Islet precursor cell (in vitro differentiated cells): Measurements from ENCODE around the gene ZKSCAN1.
A peak's percentile ranks its signal among the peaks of the same experiment; 100 is the strongest.

Experiments used
- DNase-seq: peaks from one replicate; pipeline ENCODE4 v3.0.0-alpha.2; 2018

The ZKSCAN1 gene

GRCh38 chr7:100040575-100040974 lies 25.2 kb downstream of the ZKSCAN1 start:
- no peak for DNase-seq

- DNase-seq, result no peak
Measured at GRCh38 chr7:100044718-100045117, 29.3 kb downstream of the ZKSCAN1 start.

DNA sequence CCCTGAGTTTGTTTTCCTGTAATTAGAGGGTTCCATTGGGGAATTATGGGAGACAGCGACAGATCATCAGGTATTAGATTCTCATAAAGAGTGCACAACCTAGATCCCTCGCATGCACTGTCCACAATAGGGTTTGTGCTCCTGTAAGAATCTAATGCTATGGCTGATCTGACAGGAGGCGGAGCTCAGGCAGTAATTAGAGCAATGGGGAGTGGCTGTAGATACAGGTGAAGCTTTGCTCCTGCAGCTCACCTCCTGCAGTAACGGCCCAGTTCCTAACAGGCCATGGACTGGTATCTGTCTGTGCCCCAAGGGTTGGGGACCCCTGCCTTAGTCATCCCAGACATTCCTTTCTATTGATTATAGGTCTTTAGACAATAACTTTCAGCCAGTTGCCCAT lies 33.3 kb downstream of the ZKSCAN1 start:
- DNase-seq, result no peak

- DNase-seq, result peak; percentile 94
Measured at GRCh38 chr7:100049441-100050291, 34.3 kb downstream of the ZKSCAN1 start, which contains the start of gene ZSCAN21. Gene ZSCAN21, plus strand, starts transcription at chr7:100049774. Its CDS starts 7,233 bp downstream, at chr7:100057007.

GRCh38 chr7:100051611-100052010 lies 36.2 kb downstream of the ZKSCAN1 start:
- no peak for DNase-seq

DNA sequence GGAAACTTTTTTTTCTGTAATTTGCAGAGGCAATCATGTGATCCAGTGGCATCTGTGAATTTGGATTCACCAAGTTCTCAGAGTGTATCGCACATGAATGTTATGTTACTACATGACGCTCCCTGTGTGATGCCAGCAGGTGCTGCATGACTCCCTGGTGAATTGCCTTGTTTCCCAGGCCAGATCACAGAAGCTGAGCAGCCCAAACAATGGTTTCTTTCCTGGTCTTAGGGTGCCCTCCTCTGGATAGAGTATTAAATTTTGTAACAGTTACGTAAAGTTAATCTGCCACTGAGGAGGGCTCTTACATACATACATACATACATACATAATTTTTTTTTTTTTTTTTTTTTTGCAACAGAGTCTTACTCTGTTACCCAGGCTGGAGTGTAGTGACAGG lies 37.8 kb downstream of the ZKSCAN1 start:
- DNase-seq, result peak; percentile 58

DNA sequence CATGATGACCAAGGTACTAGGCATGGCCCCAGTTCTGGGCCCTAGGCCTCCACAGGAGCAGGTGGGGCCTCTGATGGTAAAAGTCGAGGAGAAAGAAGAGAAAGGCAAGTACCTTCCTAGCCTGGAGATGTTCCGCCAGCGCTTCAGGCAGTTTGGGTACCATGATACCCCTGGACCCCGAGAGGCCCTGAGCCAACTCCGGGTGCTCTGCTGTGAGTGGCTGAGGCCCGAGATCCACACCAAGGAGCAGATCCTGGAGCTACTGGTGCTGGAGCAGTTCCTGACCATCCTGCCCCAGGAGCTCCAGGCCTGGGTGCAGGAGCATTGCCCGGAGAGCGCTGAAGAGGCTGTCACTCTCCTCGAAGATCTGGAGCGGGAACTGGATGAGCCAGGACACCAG lies 41.6 kb downstream of the ZKSCAN1 start:
- no peak for DNase-seq

GRCh38 chr7:100059251-100059739 lies 43.9 kb downstream of the ZKSCAN1 start:
- no peak for DNase-seq

- no peak for DNase-seq
Measured at GRCh38 chr7:100061518-100062193, 46.3 kb downstream of the ZKSCAN1 start.

DNA sequence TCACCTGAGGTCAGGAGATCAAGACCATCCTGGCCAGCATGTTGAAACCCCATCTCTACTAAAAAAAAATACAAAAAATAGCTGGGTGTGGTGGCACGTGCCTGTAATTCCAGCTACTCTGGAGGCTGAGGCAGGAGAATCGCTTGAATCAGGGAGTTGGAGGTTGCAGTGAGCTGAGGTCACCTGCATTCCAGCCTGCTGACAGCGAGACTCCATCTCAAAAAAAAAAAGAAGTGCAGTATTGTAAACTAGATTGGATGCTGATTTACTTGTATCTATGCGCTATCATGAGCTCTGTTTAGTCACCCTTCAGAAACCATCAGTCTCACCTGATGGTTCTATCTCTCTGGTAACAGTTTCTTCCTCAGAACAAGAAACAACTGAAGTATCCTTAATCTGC lies 48.0 kb downstream of the ZKSCAN1 start:
- DNase-seq, result no peak

DNA sequence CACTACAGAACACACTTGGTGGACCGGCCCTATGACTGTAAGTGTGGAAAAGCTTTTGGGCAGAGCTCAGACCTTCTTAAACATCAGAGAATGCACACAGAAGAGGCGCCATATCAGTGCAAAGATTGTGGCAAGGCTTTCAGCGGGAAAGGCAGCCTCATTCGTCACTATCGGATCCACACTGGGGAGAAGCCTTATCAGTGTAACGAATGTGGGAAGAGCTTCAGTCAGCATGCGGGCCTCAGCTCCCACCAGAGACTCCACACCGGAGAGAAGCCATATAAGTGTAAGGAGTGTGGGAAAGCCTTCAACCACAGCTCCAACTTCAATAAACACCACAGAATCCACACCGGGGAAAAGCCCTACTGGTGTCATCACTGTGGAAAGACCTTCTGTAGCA lies 48.8 kb downstream of the ZKSCAN1 start:
- DNase-seq, result no peak

DNA sequence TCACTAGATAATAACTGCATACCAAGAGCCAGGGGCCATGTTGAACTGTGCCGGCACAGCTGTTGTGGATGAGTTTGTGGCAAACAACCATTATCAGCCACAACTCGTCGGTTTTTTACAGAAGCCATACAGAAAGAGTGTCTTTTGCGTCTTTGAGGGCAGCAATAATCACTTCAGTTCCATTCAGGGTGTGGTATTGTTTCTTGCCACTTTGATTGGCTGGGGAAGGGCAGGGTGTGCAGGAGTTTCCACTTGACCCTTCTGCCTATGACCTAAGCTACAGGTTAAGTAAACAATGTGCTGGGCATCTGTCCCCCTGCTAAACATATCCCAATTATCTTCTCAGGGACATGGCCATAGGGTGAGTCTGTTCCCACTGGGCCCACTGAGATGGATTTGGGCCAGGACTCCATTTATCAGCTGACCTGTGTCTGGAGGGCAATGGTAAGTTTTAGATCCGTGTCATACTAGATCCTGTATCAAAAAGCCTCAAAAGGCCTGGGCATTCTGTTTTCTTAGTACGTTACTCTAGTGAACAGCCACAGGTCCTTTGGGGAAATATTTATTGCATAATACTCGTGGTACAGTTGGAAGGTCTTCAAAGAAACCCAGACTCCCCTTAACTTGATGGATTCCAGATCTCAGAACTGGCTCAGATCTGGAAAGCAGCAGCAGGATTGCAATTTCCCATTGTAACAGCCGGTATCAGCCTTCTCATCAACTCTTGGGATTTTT lies 50.2 kb downstream of the ZKSCAN1 start:
- DNase-seq, result no peak

- no peak for DNase-seq
Measured at GRCh38 chr7:100066953-100067352, 51.6 kb downstream of the ZKSCAN1 start.

GRCh38 chr7:100069991-100070390 lies 54.6 kb downstream of the ZKSCAN1 start:
- no peak for DNase-seq

DNA sequence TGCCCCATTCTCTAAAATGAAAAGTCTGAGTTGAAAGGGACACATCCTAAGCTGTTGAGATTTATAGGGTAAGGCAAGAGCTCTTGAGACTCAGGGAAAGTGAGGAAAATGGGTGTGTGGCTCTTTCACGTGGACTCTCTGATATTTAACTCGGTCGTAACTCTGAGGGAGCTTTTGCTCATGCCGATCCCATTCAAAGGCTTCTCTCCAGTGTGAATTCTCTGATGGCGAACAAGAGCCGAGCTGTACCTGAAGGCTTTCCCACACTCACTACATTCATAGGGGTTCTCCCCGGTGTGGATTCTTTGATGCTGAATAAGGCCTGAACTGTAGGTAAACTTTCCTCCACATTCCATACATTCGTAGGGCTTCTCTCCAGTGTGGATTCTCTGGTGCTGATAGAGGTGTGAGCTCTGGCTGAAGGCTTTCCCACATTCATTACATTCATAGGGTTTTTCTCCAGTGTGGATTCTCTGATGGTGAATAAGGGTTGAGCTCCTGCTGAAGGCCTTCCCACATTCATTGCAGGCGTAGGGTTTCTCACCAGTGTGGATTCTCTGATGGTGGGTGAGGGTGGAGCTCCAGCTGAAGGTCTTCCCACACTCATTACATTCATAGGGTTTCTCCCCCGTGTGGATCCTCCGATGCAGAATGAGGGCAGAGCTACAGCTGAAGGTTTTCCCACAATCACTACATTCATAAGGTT lies 55.8 kb downstream of the ZKSCAN1 start:
- no peak for DNase-seq

DNA sequence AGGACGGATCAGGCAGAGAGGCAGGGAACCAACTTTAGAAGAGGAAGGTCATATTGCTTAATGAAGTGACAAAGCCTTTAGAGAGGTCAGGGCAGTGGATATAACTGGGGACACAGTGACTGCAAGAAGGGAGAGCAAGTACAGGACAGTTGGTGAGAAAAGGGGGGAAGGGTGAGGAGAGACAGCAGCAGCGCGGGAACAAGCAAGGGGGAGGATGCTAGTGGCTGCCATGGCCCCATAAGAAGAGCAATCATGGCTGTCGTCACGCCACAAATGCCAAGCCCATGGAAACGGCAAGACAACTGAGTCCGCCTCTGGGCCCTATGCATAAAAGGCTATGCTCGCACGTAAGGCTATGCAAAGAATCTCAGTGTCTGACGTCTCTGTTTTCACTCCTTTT lies 57.1 kb downstream of the ZKSCAN1 start:
- DNase-seq, result no peak

DNA sequence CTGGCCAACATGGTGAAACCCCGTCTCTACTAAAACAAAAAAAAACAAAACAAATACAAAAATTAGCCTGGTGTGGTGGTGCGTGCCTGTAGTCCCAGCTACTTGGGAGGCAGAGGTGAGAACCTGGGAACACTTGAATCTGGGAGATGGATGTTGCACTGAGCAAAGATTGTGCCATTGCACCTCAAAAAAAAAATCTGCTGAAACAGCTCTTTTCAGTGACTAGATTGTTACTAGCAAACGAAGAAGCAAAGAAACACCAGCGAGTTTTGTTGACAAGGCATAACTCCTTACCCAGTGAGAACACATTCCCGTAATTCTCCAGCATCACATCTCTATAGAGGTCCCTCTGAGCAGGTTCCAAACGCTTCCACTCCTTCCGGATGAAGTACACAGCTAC lies 59.4 kb downstream of the ZKSCAN1 start:
- no peak for DNase-seq

DNA sequence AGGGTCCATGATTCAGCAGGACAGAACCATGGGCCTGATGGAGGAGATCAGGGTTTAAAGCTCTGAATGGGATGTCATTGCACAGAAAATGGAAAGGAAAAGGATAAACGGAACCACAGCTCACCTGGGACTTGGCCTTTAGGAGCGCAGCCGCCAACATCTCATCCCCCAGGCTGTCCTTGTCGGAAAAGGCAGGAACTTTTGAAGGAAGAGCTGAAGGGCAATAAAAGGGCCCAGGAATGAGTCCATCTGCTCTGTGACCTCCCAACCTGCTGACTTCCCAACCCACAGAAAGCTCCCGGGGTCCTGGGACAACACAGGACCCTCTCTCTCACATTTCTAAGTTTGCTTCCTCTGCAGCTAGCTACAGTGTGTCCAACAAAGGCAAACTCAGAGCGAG lies 60.0 kb downstream of the ZKSCAN1 start:
- no peak for DNase-seq

DNA sequence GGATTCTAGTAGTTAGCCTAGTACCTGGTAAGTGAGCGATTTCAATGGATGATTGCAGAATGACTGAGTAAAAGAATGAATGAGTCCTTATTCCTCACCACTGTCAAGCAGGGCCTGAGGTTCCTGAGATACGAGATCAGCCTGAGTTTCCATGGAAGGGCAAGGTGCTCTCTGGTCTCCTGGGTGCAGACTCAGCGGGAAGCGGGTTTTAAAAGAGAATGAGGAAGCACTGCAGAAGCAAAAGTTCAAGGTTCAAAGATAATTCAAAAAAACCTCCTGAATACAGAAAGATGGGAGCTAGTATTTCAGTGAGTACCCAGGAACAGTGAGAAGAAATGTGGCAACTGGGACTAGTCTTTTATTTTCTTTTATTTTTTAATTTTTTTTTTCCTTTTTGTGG lies 61.8 kb downstream of the ZKSCAN1 start:
- no peak for DNase-seq

DNA sequence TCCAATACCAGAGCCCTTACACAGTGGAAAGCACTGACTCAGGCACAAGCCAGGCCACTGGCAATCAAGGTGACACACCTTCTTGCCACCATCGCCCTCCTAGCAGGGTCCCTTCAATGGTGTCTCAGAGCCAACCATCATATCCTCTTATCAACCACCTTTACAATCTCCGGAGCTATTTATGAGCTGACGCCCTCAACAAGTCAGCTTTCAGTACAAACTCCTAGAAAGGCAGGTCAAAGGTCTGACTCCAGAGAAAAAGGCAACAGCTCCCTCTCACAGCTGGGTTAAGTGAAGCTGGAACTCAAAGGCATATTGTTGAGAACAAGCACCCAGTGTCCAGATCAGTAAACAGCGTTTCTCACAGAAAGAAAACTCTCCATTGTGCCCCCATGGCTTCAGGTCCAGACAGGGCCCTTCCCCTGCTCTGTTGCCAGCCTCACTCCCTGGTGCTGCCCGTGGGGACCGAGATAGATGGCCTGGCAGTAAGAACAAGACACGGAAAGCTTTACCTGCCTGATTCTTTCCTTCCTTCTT lies 63.7 kb downstream of the ZKSCAN1 start:
- DNase-seq, result peak; percentile 39

DNA sequence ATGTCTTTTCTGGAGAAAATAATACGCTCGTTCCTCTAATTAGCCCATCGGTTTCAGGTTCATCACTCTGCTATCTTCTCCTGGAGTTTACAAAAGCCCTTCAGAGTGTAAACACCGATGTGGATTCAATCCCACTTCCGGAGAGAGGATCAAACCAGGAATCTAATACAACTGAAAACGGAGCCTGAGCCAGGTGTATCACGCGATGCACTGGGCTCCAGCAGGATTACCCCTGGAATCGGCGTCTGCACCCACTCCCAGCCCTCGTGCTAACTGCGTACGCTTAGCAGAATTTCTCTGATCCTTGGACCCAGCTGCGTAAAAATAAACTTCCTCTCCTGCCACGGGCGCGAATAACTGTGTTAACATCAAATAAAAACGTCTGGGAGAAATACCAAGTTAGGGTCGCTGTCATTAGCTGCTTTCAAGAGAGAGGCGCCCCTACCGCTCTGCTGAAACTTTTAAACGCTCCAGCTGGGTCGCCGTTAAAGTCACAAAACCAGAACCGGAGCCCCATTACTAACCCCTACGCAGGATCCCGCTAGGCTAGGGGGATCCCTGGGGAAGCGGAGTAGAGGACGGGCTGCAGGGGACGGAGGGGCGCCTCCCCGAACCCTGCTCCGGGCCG lies 65.6 kb downstream of the ZKSCAN1 start:
- DNase-seq, result no peak

DNA sequence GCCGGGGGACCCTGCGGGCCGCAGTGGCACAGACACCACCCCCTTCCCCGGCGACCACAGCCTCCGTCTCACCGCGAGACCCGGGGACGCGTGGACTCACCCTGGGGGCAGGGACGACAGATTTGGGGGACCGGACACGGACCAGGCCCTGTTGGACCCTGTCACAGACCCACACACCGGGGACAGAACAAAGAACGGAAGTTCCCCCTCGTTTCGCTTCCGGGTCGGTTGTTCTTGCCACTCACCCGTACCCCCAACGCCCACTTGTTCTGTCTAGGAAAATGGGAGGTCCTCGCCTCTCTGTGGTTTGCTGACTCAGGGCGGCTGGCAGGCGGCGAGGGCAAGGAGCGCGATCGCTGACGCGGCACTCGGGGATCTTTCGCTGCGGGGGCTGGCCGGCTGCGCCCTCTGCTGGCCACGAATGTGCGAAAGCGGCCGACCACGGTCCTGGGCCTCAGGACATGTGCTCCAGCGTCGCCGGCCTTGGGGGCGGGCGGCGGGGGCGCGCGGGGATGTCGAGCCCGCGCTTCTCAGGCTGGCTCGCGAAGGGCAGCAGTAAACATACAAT lies 66.2 kb downstream of the ZKSCAN1 start, which contains the start of gene ZNF3:
Gene ZNF3, minus strand, starts transcription at position 189 of the 568 bp plus-strand sequence. CDS start 4,366 bp downstream, outside the sequence.
- peak; percentile 100 for DNase-seq
